DMS114 treated with DMSO at 0.1 percent for 48 hours (cell line): ENCODE measurements around the gene HMCN1.

ENCODE experiments used
- DNase-seq: peaks from one replicate; lab custom pipeline; 2025; ENCODE audit not compliant: unreplicated experiment; lab: John Stamatoyannopoulos, UW

HMCN1 gene

DNA sequence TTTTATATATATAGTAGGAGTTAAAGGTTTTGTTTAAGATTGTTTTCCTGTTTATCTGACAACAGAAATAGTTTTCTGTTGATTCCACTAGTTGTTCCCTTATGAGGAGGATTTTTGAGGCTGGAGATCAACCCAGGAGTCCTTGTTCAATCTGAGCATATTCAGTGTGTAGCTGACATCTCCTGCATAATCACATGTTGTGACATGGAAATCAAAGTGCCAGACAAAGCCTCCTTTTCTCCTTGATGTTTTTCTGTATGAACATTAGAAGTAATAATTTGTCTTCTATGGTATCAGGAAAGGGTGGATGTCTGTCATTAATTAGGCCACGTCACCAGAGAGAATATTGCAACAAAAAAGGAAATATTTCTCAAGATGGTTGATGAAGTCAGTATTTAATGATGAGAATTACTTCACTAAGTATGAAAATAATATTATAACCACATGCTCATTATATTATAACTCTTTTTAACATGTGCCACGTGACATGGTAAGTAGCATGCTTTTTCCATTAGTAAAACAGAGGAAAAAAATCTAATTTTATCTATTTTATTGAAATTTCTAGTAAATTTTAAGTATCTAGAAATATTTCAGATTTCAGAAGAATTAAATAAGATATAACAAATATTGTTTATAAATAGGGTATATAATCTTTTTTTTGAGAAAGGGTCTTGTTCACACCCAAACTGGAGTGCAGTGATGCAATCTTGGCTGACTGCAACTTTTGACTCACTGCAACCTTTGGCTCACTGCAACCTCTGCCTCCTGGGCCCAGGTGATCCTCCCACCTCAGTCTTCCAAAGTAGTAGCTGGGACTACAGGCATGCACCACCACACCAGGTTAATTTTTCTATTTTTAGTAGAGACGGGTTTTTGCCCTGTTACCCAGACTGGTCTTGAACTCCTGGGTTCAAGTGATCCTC, 223.5 kb downstream of the HMCN1 start:
- DNase-seq = no peak

GRCh38 chr1:185960422-185961321, 226.5 kb downstream of the HMCN1 start:
- peak; percentile 84 for DNase-seq

GRCh38 chr1:185961664-185962063, 227.5 kb downstream of the HMCN1 start:
- no peak for DNase-seq

GRCh38 chr1:185964946-185965345, 230.8 kb downstream of the HMCN1 start:
- DNase-seq = peak; percentile 90

DNA sequence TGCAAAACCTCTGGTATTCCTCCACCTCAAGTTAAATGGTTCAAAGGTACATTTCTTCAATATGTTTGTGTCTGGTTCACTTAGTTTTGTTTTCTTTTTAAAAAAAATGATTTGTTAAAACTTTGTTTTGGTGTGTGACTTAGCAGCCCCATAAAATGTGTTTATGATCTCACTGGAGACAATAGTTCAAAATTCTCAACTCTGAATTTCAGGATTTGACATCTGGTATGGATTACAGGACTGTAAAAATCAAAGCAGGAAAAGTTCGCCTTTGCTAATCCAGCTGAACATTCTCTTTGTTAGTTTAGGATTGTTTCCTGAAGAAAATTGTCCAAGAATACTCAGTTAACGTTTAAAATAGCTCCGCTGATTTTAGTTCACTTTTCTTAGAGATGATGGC, 231.7 kb downstream of the HMCN1 start:
- peak; percentile 47 for DNase-seq

DNA sequence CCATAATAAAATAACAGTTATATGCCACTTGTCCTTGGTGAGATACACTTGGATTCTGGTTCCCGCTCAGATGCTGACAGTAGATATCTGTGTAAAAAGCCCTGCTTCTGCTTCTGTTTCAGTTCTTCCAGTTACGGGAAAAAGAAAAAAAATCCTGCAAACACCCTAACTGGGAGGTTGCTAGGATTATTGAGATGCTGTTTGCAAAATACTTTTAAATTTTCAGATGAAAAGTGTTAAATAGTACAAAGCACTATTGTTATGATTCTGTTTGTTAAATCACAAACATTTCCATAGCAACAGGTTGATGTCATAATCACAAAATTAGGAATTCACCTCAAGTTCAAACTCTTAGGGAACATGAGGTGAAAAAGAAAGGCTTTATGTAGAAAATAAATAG, 232.3 kb downstream of the HMCN1 start:
- DNase-seq = no peak

DNA sequence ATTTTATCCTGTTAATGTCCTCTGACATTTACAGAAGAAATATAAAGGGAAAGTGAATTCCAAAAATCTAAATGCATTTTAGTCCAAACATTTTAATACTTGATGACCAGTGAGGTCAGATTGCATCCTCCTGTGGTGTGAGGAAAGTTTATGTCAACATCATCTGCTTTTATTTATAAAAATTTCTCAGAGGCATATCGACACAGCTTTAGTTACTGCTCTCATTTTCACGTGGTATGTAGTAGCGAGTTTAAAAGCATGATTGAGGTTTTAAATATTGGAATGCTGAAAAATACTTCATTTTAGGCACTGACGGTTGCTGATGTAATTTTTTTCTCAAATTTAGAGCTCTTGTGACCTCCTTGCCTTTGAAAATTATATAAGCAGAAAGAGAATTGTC, 234.8 kb downstream of the HMCN1 start:
- DNase-seq = peak; percentile 94

DNA sequence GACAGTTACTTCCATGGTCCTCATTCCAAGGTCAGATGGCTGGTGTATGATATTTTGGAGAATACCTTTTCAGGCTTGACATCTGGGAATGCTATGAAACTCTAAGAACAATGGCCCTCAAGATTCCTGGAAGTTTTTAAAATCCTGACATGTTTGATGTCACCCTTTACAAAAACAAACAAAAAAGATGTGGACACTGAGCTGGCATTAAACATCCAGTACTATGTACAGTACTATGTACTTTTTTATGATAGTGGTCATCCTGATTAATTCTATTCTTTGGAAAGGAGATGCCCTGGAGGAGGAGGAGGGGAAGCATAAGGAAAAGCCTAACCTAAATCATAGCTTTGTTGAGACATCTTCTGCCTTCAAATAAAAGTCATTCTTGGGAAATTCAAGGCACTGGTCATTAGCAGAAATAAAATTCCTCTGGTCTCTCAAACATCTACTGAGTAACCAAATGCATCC, 235.4 kb downstream of the HMCN1 start:
- peak; percentile 94 for DNase-seq

GRCh38 chr1:185971688-185972087, 237.5 kb downstream of the HMCN1 start:
- DNase-seq = no peak

GRCh38 chr1:185972096-185972850, 238.1 kb downstream of the HMCN1 start:
- DNase-seq = no peak

DNA sequence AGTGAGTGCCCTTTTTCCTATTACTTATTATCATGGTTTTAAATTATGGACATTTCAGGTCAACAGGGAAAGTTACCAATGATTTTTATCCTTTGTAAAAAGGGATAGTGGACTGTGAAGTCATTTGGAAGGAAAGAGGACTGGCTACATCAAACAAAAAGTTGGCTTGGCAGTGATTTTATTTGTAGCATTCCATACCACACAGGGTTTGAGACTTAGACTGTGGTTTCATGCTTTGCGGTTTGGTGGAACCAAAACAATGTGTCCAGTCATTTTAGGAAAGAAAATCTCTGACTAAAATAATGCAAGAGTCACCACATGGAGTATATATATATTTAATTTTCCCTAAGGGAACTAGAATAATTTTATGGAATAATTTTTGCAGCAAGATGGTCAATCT, 239.5 kb downstream of the HMCN1 start:
- DNase-seq = no peak

DNA sequence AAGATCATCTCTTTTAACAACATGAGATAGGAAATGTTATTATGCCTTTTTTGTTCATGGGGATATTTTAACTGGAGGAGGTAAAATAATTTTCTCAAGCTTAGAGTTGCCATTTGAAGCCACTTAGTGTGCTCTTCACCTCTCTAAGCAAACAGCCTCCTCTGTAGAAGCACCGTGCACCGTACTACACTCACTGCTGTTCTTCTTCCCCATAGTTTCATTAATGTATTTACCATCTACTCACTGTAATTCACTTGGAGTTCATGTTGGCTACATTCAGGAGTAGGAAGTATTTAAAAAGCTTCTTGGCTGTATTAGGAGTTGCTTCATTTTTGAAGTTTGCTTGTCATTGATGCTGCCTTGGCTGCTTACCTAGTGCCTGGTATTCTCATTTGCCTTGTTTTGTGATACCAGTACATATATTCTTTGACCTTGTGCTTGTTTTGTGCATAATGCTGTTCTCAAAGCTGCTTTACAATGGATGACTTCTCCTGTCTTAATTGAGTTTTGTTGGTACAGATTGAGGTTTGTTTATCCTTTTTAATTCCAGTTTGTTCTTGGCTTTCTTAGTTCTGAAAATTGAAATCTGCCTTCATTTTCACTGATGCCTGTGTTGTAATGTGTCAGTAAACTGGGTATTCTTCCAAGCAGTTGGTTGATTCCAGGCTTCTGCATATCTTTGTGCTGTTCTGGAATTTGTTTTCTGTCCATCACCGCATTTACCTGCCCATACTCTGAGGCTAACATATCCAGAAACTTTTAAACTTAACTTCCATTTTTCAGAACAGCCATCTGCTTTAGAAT, 240.4 kb downstream of the HMCN1 start:
- no peak for DNase-seq

GRCh38 chr1:185980891-185981290, 246.7 kb downstream of the HMCN1 start:
- DNase-seq = no peak

GRCh38 chr1:185984113-185984836, 250.1 kb downstream of the HMCN1 start:
- DNase-seq = no peak

- no peak for DNase-seq
Observed at GRCh38 chr1:185987611-185988321, 253.6 kb downstream of the HMCN1 start.

- DNase-seq = no peak
Observed at GRCh38 chr1:185990565-185990964, 256.4 kb downstream of the HMCN1 start.

- no peak for DNase-seq
Observed at GRCh38 chr1:185991266-185991665, 257.1 kb downstream of the HMCN1 start.

GRCh38 chr1:185996211-185996610, 262.0 kb downstream of the HMCN1 start:
- DNase-seq = no peak

DNA sequence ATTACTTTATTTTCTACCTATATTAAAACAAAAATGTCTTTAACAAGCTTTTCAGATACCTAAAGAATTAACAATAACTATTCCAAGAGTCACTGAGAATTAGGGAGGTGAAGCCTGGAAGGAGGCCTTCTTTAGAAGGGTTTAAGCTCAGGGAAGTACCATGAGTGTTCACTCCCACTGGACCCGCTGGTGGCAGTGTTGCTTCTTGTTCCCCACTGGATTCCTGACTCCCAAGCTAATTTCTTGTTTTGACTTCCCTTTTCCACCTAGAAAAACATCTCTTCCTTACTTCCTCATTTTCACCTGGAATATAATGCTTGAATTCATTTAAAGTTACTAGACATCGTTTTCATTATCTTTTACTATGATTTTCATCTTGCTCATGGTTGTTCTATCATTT, 264.2 kb downstream of the HMCN1 start:
- DNase-seq = no peak
